Dermis microvascular lymphatic vessel endothelial cell (primary cell): ENCODE data around the gene VASN. TPM values are rescaled to one million over a fixed set of nuclear protein-coding genes. Genes with fewer than 3 reads are reported as not detected.

Source experiments
- DNase-seq, 2 donors: peaks; one replicate each; pipeline versions ENCODE4 v3.0.0 to v3.0.0-alpha.2; 2010; ENCODE audit warnings: low read depth in 2 of 2
- total RNA-seq: library from RNA; depleted of rRNA; stranded (reverse); fragments of >200 nt; gene quantifications from 2 replicates; pipeline ENCODE4 v1.2.1, GENCODE V29; 2014

VASN gene
- total RNA-seq, 1 donor from 2014 or later, result 0.39 TPM

GRCh38 chr16:4401094-4401501 is 29.4 kb downstream of the VASN start:
- DNase-seq, result no peak

GRCh38 chr16:4401510-4401909 is 29.9 kb downstream of the VASN start:
- DNase-seq, result no peak

- peak; percentile 42 to 72 for DNase-seq
These were observed 30.9 kb downstream of the VASN start for GRCh38 chr16:4402439-4403132.

GRCh38 chr16:4403133-4403949 is 31.7 kb downstream of the VASN start:
- no peak for DNase-seq

- peak in 1 of 2 donors; percentile 53 for DNase-seq
These were observed 32.8 kb downstream of the VASN start for GRCh38 chr16:4404247-4404966.

- no peak for DNase-seq
These were observed 33.5 kb downstream of the VASN start for GRCh38 chr16:4404967-4405696.

GRCh38 chr16:4407543-4408322 is 36.1 kb downstream of the VASN start:
- no peak for DNase-seq

GRCh38 chr16:4408323-4408690 is 36.7 kb downstream of the VASN start:
- DNase-seq, result peak in 1 of 2 donors; percentile 63

GRCh38 chr16:4409081-4409932 is 37.7 kb downstream of the VASN start:
- DNase-seq, result no peak

GRCh38 chr16:4410335-4411075 is 38.9 kb downstream of the VASN start:
- DNase-seq, result peak; percentile 84 to 88

GRCh38 chr16:4411684-4412083 is 40.0 kb downstream of the VASN start:
- DNase-seq, result no peak

- no peak for DNase-seq
These were observed 40.5 kb downstream of the VASN start for GRCh38 chr16:4412159-4412558.

GRCh38 chr16:4412854-4413253 is 41.2 kb downstream of the VASN start:
- DNase-seq, result no peak

GRCh38 chr16:4414187-4414917 is 42.7 kb downstream of the VASN start:
- no peak for DNase-seq

GRCh38 chr16:4415538-4416199 is 44.0 kb downstream of the VASN start:
- DNase-seq, result peak in 1 of 2 donors; percentile 38

GRCh38 chr16:4416200-4417032 is 44.8 kb downstream of the VASN start, which contains the start of gene CORO7:
TSS of gene CORO7 (minus strand) at chr16:4416596. CDS start at chr16:4416518, 78 bp downstream.
- DNase-seq, result peak; percentile 68 to 91
